Panc1 (cell line): Measurements from ENCODE around the gene UNC5CL.

Experiments
- POLR2AphosphoS5 ChIP-seq: IDR thresholded peaks from 2 replicates; pipeline ENCODE4 v1.6.1; 2012; ENCODE audit warnings: mild to moderate bottlenecking, low read depth, low read length, moderate library complexity
- SIN3A ChIP-seq: IDR thresholded peaks from 2 replicates; pipeline ENCODE4 v1.6.1; 2012; ENCODE audit warnings: low read depth, mild to moderate bottlenecking, low read length, moderate library complexity, borderline replicate concordance; ENCODE audit not compliant: insufficient read depth
- TCF7L2 ChIP-seq: IDR thresholded peaks from 2 replicates; pipeline ENCODE4 v1.6.1; 2011; ENCODE audit warnings: mild to moderate bottlenecking, low read depth, low read length, inconsistent platforms
- TF ChIP-seq, protein P1 (sequence below), 2 experiments: IDR thresholded peaks; 2 replicates each; pipeline ENCODE4 v1.6.1; 2011 to 2012; ENCODE audit warnings: low read depth in 2 of 2, control low read depth in 1 of 2, low read length in 1 of 2, mild to moderate bottlenecking in 1 of 2, moderate library complexity in 1 of 2; ENCODE audit not compliant: insufficient read depth in 1 of 2
- TF ChIP-seq, protein P2 (sequence below): fragments of 450-650 bp; IDR thresholded peaks from 2 replicates; pipeline ENCODE4 v1.5.1; 2017; ENCODE audit warnings: mild to moderate bottlenecking

DNA sequence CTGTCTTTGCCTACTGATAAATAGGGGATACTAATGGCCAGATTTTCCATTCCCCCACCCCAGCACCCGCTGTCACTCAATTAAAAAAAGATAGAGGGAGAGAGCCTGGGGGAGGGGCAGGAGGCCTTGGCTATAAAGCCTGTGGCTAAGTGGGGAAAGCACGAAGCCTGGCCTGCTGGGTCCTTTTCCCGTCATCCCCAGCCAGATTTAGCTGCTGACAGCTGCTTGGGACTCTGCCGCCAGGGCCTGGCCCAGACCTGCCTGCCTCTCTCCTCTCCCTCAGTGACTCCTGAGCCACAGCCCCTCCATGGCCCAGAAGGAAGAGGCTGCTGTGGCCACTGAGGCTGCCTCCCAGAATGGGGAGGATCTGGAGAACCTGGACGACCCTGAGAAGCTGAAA, 14.0 kb upstream of the UNC5CL start, which contains the start of gene APOBEC2:
- TF ChIP-seq TCF7L2 (no peak), POLR2AphosphoS5 (no peak), SIN3A (no peak)
- TF ChIP-seq, protein P1, sequence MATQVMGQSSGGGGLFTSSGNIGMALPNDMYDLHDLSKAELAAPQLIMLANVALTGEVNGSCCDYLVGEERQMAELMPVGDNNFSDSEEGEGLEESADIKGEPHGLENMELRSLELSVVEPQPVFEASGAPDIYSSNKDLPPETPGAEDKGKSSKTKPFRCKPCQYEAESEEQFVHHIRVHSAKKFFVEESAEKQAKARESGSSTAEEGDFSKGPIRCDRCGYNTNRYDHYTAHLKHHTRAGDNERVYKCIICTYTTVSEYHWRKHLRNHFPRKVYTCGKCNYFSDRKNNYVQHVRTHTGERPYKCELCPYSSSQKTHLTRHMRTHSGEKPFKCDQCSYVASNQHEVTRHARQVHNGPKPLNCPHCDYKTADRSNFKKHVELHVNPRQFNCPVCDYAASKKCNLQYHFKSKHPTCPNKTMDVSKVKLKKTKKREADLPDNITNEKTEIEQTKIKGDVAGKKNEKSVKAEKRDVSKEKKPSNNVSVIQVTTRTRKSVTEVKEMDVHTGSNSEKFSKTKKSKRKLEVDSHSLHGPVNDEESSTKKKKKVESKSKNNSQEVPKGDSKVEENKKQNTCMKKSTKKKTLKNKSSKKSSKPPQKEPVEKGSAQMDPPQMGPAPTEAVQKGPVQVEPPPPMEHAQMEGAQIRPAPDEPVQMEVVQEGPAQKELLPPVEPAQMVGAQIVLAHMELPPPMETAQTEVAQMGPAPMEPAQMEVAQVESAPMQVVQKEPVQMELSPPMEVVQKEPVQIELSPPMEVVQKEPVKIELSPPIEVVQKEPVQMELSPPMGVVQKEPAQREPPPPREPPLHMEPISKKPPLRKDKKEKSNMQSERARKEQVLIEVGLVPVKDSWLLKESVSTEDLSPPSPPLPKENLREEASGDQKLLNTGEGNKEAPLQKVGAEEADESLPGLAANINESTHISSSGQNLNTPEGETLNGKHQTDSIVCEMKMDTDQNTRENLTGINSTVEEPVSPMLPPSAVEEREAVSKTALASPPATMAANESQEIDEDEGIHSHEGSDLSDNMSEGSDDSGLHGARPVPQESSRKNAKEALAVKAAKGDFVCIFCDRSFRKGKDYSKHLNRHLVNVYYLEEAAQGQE (IDR thresholded peaks at IDR 0.05; ENCODE audit: insufficient read depth in 1 of 2, low read depth in 2 of 2, low read length in 1 of 2) = no peak
- TF ChIP-seq, protein P2, sequence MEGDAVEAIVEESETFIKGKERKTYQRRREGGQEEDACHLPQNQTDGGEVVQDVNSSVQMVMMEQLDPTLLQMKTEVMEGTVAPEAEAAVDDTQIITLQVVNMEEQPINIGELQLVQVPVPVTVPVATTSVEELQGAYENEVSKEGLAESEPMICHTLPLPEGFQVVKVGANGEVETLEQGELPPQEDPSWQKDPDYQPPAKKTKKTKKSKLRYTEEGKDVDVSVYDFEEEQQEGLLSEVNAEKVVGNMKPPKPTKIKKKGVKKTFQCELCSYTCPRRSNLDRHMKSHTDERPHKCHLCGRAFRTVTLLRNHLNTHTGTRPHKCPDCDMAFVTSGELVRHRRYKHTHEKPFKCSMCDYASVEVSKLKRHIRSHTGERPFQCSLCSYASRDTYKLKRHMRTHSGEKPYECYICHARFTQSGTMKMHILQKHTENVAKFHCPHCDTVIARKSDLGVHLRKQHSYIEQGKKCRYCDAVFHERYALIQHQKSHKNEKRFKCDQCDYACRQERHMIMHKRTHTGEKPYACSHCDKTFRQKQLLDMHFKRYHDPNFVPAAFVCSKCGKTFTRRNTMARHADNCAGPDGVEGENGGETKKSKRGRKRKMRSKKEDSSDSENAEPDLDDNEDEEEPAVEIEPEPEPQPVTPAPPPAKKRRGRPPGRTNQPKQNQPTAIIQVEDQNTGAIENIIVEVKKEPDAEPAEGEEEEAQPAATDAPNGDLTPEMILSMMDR = no peak
